AG10803 (cell line): Measurements from ENCODE around the gene PRR36.

Experiments used
- DNase-seq: peaks from one replicate; pipeline ENCODE4 v3.0.0; 2010; ENCODE audit warnings: low read depth
- H3K4me3 ChIP-seq: 2 replicates; pipeline ENCODE4 v1.5.1; 2011; ENCODE audit warnings: mild to moderate bottlenecking, low read length, control low read depth
- TF ChIP-seq, protein P1 (sequence below): conservative IDR thresholded peaks from 2 replicates; pipeline ENCODE4 v1.5.1; 2011; ENCODE audit warnings: mild to moderate bottlenecking, low read length, control low read depth, inconsistent platforms

Gene PRR36

DNA sequence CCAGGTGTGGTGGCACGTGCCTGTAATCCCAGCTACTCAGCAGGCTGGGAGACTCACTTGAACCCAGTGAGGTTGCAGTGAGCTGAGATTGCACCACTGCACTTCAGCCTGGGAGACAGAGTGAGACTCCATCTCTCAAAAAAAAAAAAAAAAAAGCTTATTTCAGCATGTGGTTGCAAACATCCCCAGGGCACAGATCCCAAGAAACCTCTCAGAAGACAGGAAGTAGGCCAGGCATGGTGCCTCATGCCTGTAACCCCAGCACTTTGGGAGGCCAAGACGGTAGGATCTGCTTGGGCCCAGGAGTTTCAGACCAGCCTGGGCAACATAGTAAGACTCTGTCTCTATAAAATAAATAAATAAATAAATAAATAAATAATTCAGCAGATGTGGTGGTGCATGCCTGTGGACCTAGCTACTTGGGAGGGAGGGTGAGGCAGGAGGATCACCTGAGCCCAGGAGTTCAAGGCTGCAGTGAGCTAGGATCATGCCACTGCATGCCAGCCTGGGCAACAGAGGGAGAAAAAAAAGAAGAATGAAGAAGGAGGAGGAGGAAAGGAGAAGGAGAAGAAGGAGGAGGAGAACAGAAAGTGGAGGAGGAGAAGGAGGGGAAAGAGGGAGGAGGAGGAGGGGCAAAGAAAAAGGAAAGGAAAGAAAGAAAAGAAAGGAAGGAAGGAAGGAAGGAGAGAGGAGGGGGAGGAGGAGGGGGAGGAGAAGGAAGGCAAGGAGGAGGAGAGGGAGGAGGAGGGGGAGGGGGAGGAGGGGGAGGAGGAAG lies 9.8 kb upstream of the PRR36 start:
- H3K4me3 ChIP-seq = no peak overlapping the region
- TF ChIP-seq, protein P1, sequence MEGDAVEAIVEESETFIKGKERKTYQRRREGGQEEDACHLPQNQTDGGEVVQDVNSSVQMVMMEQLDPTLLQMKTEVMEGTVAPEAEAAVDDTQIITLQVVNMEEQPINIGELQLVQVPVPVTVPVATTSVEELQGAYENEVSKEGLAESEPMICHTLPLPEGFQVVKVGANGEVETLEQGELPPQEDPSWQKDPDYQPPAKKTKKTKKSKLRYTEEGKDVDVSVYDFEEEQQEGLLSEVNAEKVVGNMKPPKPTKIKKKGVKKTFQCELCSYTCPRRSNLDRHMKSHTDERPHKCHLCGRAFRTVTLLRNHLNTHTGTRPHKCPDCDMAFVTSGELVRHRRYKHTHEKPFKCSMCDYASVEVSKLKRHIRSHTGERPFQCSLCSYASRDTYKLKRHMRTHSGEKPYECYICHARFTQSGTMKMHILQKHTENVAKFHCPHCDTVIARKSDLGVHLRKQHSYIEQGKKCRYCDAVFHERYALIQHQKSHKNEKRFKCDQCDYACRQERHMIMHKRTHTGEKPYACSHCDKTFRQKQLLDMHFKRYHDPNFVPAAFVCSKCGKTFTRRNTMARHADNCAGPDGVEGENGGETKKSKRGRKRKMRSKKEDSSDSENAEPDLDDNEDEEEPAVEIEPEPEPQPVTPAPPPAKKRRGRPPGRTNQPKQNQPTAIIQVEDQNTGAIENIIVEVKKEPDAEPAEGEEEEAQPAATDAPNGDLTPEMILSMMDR = no peak
- peak; percentile 79 for DNase-seq

DNA sequence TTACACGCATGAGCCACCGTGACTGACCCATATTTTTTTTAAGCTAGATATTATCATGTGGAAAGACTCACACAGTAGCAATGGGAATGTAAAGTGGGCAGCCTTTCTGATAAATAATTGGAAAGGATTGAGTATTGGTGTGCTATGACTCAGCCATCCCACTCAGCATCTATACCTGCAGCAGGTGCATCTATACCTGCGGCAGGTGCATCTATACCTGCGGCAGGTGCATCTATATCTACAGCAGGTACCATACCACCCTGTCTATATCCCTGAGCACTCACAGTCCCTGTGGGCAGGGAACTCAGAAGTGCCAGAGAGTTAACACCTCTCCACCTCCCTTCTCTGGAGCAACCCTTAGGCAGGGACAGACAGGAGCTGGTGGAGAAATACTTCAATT lies 8.9 kb upstream of the PRR36 start:
- no peak overlapping the region for H3K4me3 ChIP-seq
- TF ChIP-seq, protein P1 = no peak
- DNase-seq = no peak

DNA sequence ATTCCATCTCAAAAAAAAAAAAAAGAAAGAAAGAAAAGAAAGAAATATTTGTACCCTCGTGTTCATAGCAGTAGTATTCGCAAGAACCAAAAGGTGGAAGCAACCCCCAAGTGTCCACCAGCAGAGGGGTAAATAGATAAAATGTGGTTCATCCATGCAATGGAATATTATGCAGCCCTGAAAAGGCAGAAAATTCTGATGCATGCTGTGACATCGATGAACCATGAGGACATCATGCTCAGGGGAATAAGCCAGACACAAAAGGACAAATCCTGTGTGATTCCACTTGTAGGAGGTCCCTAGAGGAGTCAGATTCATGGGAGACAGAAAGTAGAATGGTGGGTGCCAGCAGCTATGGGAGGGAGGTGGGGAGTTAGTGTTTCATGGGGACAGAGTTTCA lies 7.7 kb upstream of the PRR36 start:
- TF ChIP-seq, protein P1 = no peak
- no peak for DNase-seq
- no peak overlapping the region for H3K4me3 ChIP-seq

DNA sequence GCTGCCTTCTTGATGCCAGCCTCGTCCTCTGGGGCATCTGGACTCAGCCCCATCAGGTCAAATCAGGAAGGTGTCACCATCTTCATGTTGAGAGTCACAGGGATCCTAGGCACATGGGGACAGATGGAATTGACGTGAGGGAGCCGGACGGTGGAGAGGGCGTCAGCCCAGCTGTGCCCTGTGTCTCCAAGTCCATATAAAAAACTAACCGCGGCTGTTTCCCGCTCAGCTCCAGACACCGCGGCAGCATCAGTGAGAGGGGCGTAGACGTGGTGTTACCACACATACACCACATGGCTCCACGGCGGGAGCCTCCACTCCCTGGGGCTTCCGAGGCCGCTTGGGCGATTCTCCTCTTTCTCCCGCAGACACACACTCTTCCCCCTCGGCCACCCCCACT lies 5.6 kb upstream of the PRR36 start:
- no peak overlapping the region for H3K4me3 ChIP-seq
- TF ChIP-seq, protein P1 = no peak
- no peak for DNase-seq

DNA sequence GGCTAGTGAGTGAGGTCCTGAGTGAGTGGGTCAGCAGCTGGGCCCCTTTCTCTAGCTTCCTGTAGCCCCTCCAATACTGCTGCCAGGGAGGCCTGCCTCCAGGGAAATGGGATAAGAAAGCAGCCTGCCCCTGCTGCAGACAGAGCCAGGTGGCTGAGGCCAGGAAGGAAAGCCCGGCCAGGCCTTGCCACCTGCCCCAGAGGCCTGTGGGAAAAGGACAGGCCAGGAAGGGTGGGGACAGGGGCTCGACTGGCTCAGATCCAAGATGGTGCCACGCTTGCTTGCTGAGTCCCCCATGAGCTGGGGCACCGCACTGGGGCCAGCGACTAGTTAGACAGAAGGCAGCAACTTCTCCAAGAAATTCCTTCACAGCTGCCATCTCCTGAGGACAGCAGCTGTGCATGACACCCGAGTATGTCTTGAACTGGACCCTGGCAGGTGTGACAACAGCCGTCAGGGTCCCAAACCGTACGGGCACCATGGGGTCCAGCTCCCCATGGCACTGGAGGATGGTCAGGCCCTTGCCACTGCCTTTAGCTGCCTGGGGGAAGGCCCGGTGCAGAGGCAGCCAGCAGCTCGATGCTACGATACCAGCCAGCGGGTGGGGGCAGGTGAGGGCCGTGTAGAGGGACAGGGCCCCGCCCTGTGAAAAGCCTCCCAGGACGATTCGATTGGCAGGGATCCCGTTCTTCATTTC lies 5.1 kb upstream of the PRR36 start:
- no peak for DNase-seq
- H3K4me3 ChIP-seq = no peak overlapping the region
- TF ChIP-seq, protein P1 = no peak

DNA sequence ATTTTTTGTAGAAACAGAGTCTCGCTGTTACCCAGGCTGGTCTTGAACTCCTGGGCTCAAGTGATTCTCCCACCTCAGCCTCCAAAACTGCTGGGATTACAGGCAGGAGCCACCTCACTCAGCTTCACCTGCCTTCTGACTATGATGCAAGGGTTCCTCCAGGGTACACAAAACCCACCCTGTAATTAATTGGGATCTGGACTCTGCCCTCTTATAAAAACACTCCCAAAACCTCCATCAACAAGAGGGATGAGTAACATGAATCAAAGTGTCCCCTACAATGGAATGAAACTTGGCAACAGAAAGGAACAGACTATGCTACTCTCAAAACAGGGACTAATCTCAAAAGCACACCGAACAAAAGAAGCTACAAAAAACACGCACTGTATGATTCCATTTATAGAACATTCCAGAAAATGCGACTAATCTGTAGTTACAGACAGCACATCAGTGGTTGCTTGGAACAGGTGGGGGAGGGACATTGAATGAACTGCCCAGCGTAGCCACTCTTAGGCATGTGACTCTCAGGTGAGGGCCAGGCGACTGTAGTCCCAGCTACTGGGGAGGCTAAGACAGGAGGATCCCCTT lies 3.2 kb upstream of the PRR36 start:
- H3K4me3 ChIP-seq = no peak overlapping the region
- TF ChIP-seq, protein P1 = no peak
- DNase-seq = no peak

DNA sequence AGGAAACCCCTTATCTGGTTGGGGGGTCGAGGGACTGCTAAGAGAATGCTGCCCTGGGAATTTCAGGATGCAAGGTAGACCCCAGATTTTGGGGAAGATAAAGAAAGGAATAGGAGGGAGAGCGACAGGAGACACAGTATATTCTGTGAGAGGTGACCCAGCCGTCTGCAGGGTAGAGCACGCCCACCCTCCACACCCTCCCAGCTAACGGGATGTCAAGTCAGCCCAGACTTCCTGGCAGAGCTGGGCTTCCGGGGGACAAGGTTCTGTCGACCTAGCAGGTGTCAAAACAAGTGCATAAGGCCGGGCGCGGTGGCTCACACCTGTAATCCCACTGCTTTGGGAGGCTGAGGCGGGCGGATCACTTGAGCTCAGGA lies 695 bp upstream of the PRR36 start:
- TF ChIP-seq, protein P1 = no peak
- H3K4me3 ChIP-seq = no peak overlapping the region
- DNase-seq = no peak
